ENCODE results near the gene DMAP1.

DMAP1 gene

GRCh38 chr1:44265656-44266358 lies 52.5 kb downstream of the DMAP1 start:
- DNase-seq (ENCODE audit: extremely low read depth, low read depth): no peak
- no peak overlapping the region for H3K4me3 ChIP-seq (replicated peaks; ENCODE audit: low read depth, low read length)
- TF ChIP-seq CTCF (IDR thresholded peaks at IDR 0.05; ENCODE audit: low read depth, low read length, missing control alignments): no peak

GRCh38 chr1:44266400-44267344 lies 53.4 kb downstream of the DMAP1 start:
- no peak for TF ChIP-seq CTCF (IDR thresholded peaks at IDR 0.05; ENCODE audit: low read depth, low read length, missing control alignments)
- no peak overlapping the region for H3K4me3 ChIP-seq (replicated peaks; ENCODE audit: low read depth, low read length)
- no peak for DNase-seq (ENCODE audit: extremely low read depth, low read depth)

- H3K4me3 ChIP-seq (replicated peaks; ENCODE audit: low read depth, low read length): no peak overlapping the region
- no peak for TF ChIP-seq CTCF (IDR thresholded peaks at IDR 0.05; ENCODE audit: low read depth, low read length, missing control alignments)
- DNase-seq (ENCODE audit: extremely low read depth, low read depth): no peak
Measured at GRCh38 chr1:44267438-44267837, 54.2 kb downstream of the DMAP1 start.

- no peak for DNase-seq (ENCODE audit: extremely low read depth, low read depth)
- no peak for TF ChIP-seq CTCF (IDR thresholded peaks at IDR 0.05; ENCODE audit: low read depth, low read length, missing control alignments)
- no peak overlapping the region for H3K4me3 ChIP-seq (replicated peaks; ENCODE audit: low read depth, low read length)
Measured at GRCh38 chr1:44268054-44268453, 54.8 kb downstream of the DMAP1 start.

Data from HFF-Myc (cell line).